DMS 273 (cell line): ENCODE measurements around the gene PIK3R1.

Experiments used
- DNase-seq: peaks from one replicate; lab custom pipeline; 2025; ENCODE audit not compliant: unreplicated experiment; lab: John Stamatoyannopoulos, UW

PIK3R1 gene

DNA sequence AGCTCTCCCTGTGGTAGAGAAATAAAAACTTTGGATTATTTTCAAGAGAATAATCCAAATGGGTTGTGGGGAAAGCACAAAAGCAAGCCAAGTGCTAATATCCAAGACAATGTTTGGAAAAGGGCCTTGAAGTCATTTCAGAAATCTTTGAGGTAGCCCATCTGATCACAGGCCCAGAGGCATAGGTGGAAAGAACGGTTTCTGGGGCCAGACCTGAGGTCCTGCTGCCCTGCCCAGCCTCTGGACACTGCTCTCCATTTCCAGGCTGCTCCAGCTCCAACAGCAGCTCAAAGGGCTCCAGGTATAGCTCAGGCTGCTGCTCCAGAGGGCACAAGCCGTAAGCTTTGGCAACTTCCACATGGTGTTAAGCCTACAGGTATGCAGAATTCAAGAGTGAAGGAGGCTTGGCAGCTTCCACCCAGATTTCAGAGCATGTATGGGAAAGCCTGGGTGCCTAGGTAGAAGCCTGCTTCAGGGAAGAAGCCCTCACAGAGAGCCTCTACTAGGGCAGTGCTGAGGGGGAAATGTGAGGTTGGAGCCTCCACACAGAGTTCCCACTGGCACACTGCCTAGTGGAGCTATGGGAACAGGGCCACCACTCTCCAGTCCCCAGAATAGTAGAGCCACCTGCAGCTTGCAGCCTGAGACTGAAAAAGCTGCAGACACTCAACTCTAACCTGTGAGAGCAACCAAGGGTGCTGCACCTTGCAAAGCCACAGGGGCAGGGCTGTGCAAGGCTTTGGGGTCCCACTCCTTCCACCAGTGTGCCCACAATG is 133.1 kb downstream of the PIK3R1 start:
- DNase-seq: no peak

GRCh38 chr5:68350176-68350575 is 134.6 kb downstream of the PIK3R1 start:
- DNase-seq: no peak
